Activated T-helper 2 cell treated with anti-CD3 and anti-CD28 coated beads, Interferon-gamma antibody, Interleukin-2, Interleukin-4, amounts not matched to agents 10 μg/mL and 5 μg/mL and 100 μg/mL, durations not matched to agents 14 hours and 24 hours and 36 hours (primary cell): Measurements from ENCODE around the gene ADGRB3. TPM values are rescaled to one million over a fixed set of nuclear protein-coding genes. Genes with fewer than 3 reads are reported as not detected.

Experiments
- DNase-seq: peaks from one replicate; pipeline ENCODE4 v3.0.0; 2021; ENCODE audit warnings: low spot score
- H3K27ac Mint-ChIP-seq: one replicate; pipeline ENCODE4 v1.8.0; 2021; ENCODE audit warnings: mixed read lengths
- H3K27me3 Mint-ChIP-seq: one replicate; pipeline ENCODE4 v1.8.0; 2021; ENCODE audit warnings: low read depth, mixed read lengths
- H3K36me3 Mint-ChIP-seq: one replicate; pipeline ENCODE4 v1.8.0; 2021; ENCODE audit warnings: low read depth, mixed read lengths
- H3K4me1 Mint-ChIP-seq: one replicate; pipeline ENCODE4 v1.8.0; 2021; ENCODE audit warnings: low read depth, mixed read lengths
- H3K4me3 Mint-ChIP-seq: one replicate; pipeline ENCODE4 v1.8.0; 2021; ENCODE audit warnings: low read depth, mild to moderate bottlenecking, moderate library complexity, mixed read lengths
- H3K9me3 Mint-ChIP-seq: one replicate; pipeline ENCODE4 v1.8.0; 2021; ENCODE audit warnings: mixed read lengths
- intact Hi-C: fragments of 100-400 bp; cut with micrococcal nuclease; formaldehyde crosslinking; loops from one replicate; pipeline ENCODE4 v1.15.1; 2023
- total RNA-seq: library from RNA; stranded (reverse); gene quantifications from 2 replicates; pipeline ENCODE4 v1.2.3, GENCODE V29; 2022

The ADGRB3 gene
- total RNA-seq, 1 donor from 2014 or later, result 0.14 TPM

DNA sequence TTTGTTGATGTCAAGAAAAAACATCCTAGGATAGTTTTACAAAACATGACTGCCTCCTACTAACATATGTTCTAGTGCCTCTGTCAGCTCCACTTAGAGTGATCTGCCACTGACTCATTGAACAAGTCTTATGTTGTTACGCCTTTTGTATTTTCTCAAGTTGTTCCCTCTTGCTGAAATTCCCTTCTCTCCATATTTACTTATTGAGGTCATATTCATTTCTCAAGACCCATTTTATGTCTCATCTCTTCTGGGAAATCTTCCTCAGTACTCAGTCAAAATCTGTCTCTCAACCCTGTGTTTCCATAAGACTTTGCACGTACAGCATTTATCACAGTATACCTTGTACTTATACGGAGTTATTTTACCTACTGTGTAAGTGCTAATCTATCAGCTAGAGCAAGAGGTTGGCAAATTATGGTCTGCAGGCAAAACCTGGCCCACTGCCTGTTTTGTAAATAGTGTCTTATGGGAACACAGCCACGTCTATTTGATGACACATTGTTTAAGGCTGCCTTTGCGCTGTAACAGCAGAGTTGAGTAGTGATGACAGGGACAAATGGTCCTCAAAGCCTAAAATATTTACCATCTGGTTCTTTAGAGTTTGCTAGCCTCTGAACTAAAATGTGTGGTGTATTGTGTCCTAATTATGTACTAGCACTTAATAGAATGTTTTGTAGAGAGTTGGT is 83.4 kb downstream of the ADGRB3 start:
- intact Hi-C loops, result no loop called here
- Mint-ChIP-seq H3K27ac (no peak overlapping the region), H3K27me3 (no peaks in the 10 kb centered on the region), H3K36me3 (no peaks in the 10 kb centered on the region), H3K9me3 (no peaks in the 10 kb centered on the region), H3K4me3 (no peak overlapping the region), H3K4me1 (no peaks in the 10 kb centered on the region)
- no peak for DNase-seq

GRCh38 chr6:68719761-68720160 is 84.7 kb downstream of the ADGRB3 start:
- intact Hi-C loops, result no loop called here
- Mint-ChIP-seq H3K4me3 (no peak overlapping the region), H3K4me1 (no peaks in the 10 kb centered on the region), H3K9me3 (no peaks in the 10 kb centered on the region), H3K27ac (no peak overlapping the region), H3K36me3 (no peaks in the 10 kb centered on the region), H3K27me3 (no peaks in the 10 kb centered on the region)
- DNase-seq, result no peak

DNA sequence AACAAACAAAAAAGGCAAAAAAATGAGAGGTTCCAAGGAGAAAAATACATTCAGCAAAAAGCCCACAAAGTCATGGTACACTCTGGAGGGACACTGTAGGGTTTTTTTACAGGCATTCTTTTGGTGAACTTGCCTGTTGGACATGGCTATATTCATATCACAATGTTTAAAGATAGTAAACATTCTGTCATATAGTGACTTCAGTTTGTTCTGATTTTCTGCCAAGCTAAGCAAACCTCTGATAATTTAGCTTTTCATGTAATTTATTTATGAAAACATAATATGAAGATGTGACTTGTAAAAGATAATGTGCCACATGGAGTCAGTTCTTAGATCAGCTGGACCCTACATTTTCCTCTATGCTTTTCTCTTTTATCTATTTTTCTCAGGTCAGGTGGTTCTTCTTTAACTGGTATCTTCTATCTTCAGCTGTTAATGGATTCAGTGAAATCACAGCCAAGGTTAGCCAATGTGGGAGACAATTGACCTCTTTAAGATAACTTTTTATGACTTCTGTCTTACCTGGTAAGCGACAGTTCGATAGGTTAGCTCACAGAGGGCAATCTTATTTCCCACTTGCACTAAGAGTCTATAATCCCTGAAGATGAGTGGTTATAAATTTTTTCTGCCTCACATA is 87.9 kb downstream of the ADGRB3 start:
- DNase-seq, result no peak
- no peaks in the 10 kb centered on the region for H3K4me1 Mint-ChIP-seq
- no peaks in the 10 kb centered on the region for H3K36me3 Mint-ChIP-seq
- no peak overlapping the region for H3K4me3 Mint-ChIP-seq
- intact Hi-C loops, result no loop called here
- H3K27me3 Mint-ChIP-seq, result no peaks in the 10 kb centered on the region
- no peak overlapping the region for H3K27ac Mint-ChIP-seq
- H3K9me3 Mint-ChIP-seq, result no peaks in the 10 kb centered on the region

- intact Hi-C loops, result no loop called here
- Mint-ChIP-seq H3K4me1 (no peaks in the 10 kb centered on the region), H3K4me3 (no peak overlapping the region), H3K27ac (no peak overlapping the region), H3K36me3 (no peaks in the 10 kb centered on the region), H3K9me3 (no peaks in the 10 kb centered on the region), H3K27me3 (no peaks in the 10 kb centered on the region)
- DNase-seq, result no peak
These were observed 89.0 kb downstream of the ADGRB3 start for GRCh38 chr6:68724060-68724459.

DNA sequence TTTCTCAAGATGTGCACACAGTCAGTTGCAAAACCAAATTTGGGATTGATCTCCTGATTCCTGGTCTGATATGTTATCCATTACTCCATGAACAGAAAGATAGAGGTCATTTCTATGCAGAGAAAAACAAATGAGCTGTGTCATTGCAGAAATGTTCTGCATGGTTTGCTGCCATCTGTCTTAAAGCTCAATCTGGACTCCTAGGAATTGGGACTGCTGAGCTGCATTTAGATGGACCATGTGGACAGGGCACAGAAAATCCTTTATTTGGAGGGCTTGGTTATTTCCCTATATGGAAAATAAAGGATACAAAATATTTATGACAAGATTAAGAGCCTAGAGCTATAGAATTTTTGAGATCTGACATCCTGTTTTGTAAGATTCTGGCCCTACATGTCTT is 91.3 kb downstream of the ADGRB3 start:
- H3K27ac Mint-ChIP-seq, result no peak overlapping the region
- DNase-seq, result no peak
- H3K4me3 Mint-ChIP-seq, result no peak overlapping the region
- H3K9me3 Mint-ChIP-seq, result no peaks in the 10 kb centered on the region
- H3K27me3 Mint-ChIP-seq, result no peaks in the 10 kb centered on the region
- H3K4me1 Mint-ChIP-seq, result no peaks in the 10 kb centered on the region
- intact Hi-C loops, result no loop called here
- no peaks in the 10 kb centered on the region for H3K36me3 Mint-ChIP-seq

GRCh38 chr6:68726992-68727391 is 91.9 kb downstream of the ADGRB3 start:
- DNase-seq, result no peak
- intact Hi-C loops, result no loop called here
- no peaks in the 10 kb centered on the region for H3K9me3 Mint-ChIP-seq
- H3K4me1 Mint-ChIP-seq, result no peaks in the 10 kb centered on the region
- no peaks in the 10 kb centered on the region for H3K36me3 Mint-ChIP-seq
- no peaks in the 10 kb centered on the region for H3K27me3 Mint-ChIP-seq
- no peak overlapping the region for H3K27ac Mint-ChIP-seq
- H3K4me3 Mint-ChIP-seq, result no peak overlapping the region

DNA sequence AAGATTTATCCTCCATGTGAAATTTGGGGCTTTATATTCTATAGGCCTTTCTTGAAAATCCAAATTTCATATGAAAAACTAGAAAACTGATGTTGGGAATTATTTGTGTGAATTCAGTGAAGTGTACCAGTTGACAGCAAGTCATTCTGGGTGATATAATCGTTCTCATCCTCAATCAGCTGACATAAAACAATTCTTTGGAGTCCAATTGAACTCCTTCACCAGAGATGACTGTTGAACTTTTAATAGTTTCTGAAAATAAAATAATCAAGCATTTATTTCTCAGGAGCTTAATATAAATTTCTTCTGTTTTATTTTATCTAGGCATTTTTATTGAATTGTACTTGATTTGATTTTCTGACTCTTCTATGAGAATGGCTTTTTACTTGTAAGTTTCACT is 92.6 kb downstream of the ADGRB3 start:
- DNase-seq, result no peak
- Mint-ChIP-seq H3K27ac (no peak overlapping the region), H3K9me3 (no peaks in the 10 kb centered on the region), H3K36me3 (no peaks in the 10 kb centered on the region), H3K4me3 (no peak overlapping the region), H3K4me1 (no peaks in the 10 kb centered on the region), H3K27me3 (no peaks in the 10 kb centered on the region)
- intact Hi-C loops, result no loop called here

- H3K9me3 Mint-ChIP-seq, result no peaks in the 10 kb centered on the region
- no peaks in the 10 kb centered on the region for H3K4me1 Mint-ChIP-seq
- no peak overlapping the region for H3K27ac Mint-ChIP-seq
- no peaks in the 10 kb centered on the region for H3K27me3 Mint-ChIP-seq
- no peaks in the 10 kb centered on the region for H3K36me3 Mint-ChIP-seq
- intact Hi-C loops, result no loop called here
- H3K4me3 Mint-ChIP-seq, result no peak overlapping the region
- DNase-seq, result no peak
These were observed 93.3 kb downstream of the ADGRB3 start for GRCh38 chr6:68728159-68728979.

DNA sequence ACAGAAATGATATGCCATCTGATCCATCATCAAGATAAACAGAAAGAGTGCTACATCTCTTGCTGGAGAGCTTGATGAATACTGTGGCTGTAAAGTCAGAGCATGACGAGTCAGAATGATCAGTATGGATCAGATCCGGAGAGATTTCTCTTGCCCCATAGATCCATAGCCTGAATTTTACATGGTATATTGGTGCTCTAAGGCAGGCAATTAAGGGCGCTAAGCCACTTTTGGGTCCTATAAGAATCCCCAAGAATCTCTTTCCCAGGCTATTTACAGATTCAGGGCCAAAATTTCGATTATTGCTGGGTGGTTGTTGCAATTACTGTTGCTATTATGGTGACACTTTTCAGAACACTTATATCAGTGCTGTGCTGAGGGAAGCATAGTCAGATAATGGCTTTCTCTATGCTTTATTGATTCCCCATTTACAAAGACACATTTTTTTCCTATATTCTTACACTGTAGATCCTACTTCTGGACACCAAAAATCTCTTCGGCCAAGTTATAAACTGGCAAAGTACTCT is 94.4 kb downstream of the ADGRB3 start:
- DNase-seq, result no peak
- Mint-ChIP-seq H3K27ac (no peak overlapping the region), H3K27me3 (no peaks in the 10 kb centered on the region), H3K9me3 (no peaks in the 10 kb centered on the region), H3K4me3 (no peak overlapping the region), H3K36me3 (no peaks in the 10 kb centered on the region), H3K4me1 (no peaks in the 10 kb centered on the region)
- intact Hi-C loops, result no loop called here

DNA sequence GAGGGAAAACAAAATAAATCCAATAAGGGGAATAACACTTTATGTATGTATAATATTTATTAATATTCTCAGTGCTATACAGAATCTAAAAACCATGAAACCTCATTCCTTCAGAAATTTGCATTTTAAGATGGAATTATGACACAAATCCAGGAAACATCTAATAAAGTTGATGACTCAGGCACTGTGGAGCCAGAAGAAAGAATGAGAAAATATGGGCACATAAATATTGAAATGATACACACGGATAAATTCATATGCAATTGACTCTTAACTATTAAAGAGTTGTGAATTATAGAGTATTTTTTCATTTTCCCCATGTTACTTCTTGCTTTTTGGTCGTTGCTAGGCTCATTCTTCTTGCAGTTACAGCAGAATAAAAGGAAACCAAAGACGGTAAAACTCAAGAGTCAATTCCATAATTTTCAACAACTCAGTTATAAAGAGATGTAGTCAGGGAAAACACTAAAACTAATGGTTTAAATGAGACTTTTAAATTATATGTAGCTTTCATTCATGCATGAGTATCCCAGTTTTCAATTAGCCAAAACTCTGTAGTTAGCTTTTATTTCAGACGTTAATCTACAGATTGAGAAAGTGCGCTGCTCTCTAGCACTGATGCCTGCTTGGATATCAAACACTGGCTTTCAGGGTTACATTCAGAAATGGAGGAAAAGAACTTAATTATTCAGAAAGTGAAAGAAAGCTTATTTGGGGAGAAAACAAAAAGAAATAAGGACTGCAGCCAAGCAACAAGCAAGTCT is 95.4 kb downstream of the ADGRB3 start:
- H3K36me3 Mint-ChIP-seq, result no peaks in the 10 kb centered on the region
- no peaks in the 10 kb centered on the region for H3K9me3 Mint-ChIP-seq
- no peaks in the 10 kb centered on the region for H3K27me3 Mint-ChIP-seq
- no peaks in the 10 kb centered on the region for H3K4me1 Mint-ChIP-seq
- intact Hi-C loops, result no loop called here
- H3K27ac Mint-ChIP-seq, result no peak overlapping the region
- no peak for DNase-seq
- no peak overlapping the region for H3K4me3 Mint-ChIP-seq

DNA sequence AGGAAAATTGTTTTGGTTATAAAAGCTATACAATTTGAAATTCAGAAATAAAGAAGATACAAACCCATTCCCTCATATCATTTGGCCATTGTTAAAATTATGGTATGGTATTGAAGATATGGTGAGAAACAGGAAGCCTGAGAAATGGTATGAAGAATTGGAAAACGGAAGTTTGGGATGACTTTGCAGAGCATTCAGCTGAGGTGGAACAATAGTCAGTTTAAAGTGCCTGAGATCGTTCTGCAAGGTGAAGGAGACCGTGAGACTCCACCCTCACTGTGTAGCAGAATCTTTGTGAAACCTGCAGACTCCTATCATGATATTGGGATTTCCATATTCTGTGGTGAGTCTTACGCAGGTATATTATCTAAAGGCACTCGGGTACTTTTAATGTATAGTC is 97.3 kb downstream of the ADGRB3 start:
- Mint-ChIP-seq H3K4me3 (no peak overlapping the region), H3K27me3 (no peaks in the 10 kb centered on the region), H3K36me3 (no peaks in the 10 kb centered on the region), H3K9me3 (no peaks in the 10 kb centered on the region), H3K27ac (no peak overlapping the region), H3K4me1 (no peaks in the 10 kb centered on the region)
- DNase-seq, result no peak
- intact Hi-C loops, result no loop called here

- DNase-seq, result no peak
- Mint-ChIP-seq H3K27me3 (no peaks in the 10 kb centered on the region), H3K4me3 (no peak overlapping the region), H3K9me3 (no peaks in the 10 kb centered on the region), H3K4me1 (peaks cover 2% of the 10 kb centered on the region), H3K27ac (no peak overlapping the region), H3K36me3 (no peaks in the 10 kb centered on the region)
- intact Hi-C loops, result no loop called here
These were observed 100.8 kb downstream of the ADGRB3 start for GRCh38 chr6:68735866-68736265.
